Liver (tissue), 9 donors: ENCODE results near the gene PAMR1. TPM values are rescaled to one million over a fixed set of nuclear protein-coding genes. Genes with fewer than 3 reads are reported as not detected.
A peak's percentile ranks its signal among the peaks of the same experiment; 100 is the strongest.

Experiments
- DNase-seq: peaks from one replicate; pipeline ENCODE4 v3.0.0-alpha.2; 2017; ENCODE audit warnings: low spot score
- H3K27ac ChIP-seq, 2 donors: one replicate each; pipeline ENCODE4 v1.7.0; 2013; ENCODE audit warnings: inconsistent platforms in 2 of 2, low read length in 2 of 2, control low read depth in 1 of 2, low read depth in 1 of 2, mild to moderate bottlenecking in 1 of 2
- H3K27me3 ChIP-seq, 4 donors: one replicate each; pipeline versions ENCODE4 v1.6.1 to v1.7.0; 2013; ENCODE audit warnings: low read length in 3 of 4, inconsistent platforms in 1 of 4, mild to moderate bottlenecking in 1 of 4, moderate library complexity in 1 of 4; ENCODE audit not compliant: control insufficient read depth in 4 of 4, insufficient read depth in 4 of 4
- H3K36me3 ChIP-seq, 4 donors: one replicate each; pipeline versions ENCODE4 v1.6.1 to v1.7.0; 2013; ENCODE audit warnings: low read length in 3 of 4, mild to moderate bottlenecking in 3 of 4, low read depth in 1 of 4, moderate library complexity in 1 of 4; ENCODE audit not compliant: control insufficient read depth in 4 of 4, insufficient read depth in 3 of 4
- H3K4me1 ChIP-seq, 4 donors: one replicate each; pipeline versions ENCODE4 v1.6.1 to v1.7.0; 2013; ENCODE audit warnings: low read length in 3 of 4, mild to moderate bottlenecking in 3 of 4, moderate library complexity in 1 of 4; ENCODE audit not compliant: control insufficient read depth in 4 of 4, insufficient read depth in 4 of 4
- H3K4me3 ChIP-seq, 3 donors: one replicate each; pipeline versions ENCODE4 v1.6.1 to v1.7.0; 2013; ENCODE audit warnings: low read length in 3 of 3, control low read depth in 1 of 3, low read depth in 1 of 3, mild to moderate bottlenecking in 1 of 3
- H3K9ac ChIP-seq, 2 donors: one replicate each; pipeline ENCODE4 v1.7.0; 2013; ENCODE audit warnings: low read length in 2 of 2, mild to moderate bottlenecking in 2 of 2, moderate library complexity in 2 of 2, control low read depth in 1 of 2, low read depth in 1 of 2
- H3K9me3 ChIP-seq, 4 donors: one replicate each; pipeline versions ENCODE4 v1.6.1 to v1.7.0; 2013; ENCODE audit warnings: low read length in 3 of 4; ENCODE audit not compliant: control insufficient read depth in 4 of 4
- ATF3 ChIP-seq: IDR thresholded peaks from 2 replicates; pipeline ENCODE4 v1.6.1; 2016; ENCODE audit warnings: antibody characterized with exemption
- CTCF ChIP-seq: fragments of 150-350 bp; IDR thresholded peaks from 2 replicates; pipeline ENCODE4 v1.5.1; 2017; ENCODE audit warnings: improper control_type of control experiment, low read depth, low read length; ENCODE audit not compliant: missing input control
- FOXA1 ChIP-seq: IDR thresholded peaks from 2 replicates; pipeline ENCODE4 v1.6.1; 2016; ENCODE audit warnings: antibody characterized with exemption
- FOXA2 ChIP-seq: IDR thresholded peaks from 2 replicates; pipeline ENCODE4 v1.6.1; 2016; ENCODE audit warnings: antibody characterized with exemption
- GABPA ChIP-seq, 2 donors: IDR thresholded peaks in 1 of 2; conservative IDR thresholded peaks in 1 of 2; 2 replicates each; pipeline ENCODE4 v1.6.1; 2016; ENCODE audit warnings: antibody characterized with exemption in 2 of 2, mild to moderate bottlenecking in 1 of 2, moderate library complexity in 1 of 2
- HNF4A ChIP-seq, 2 donors: conservative IDR thresholded peaks; 2 replicates each; pipeline ENCODE4 v1.6.1; 2016; ENCODE audit warnings: antibody characterized with exemption in 2 of 2, mild to moderate bottlenecking in 2 of 2
- HNF4G ChIP-seq: IDR thresholded peaks from 2 replicates; pipeline ENCODE4 v1.6.1; 2016; ENCODE audit warnings: antibody characterized with exemption
- JUND ChIP-seq, 2 donors: IDR thresholded peaks; 2 replicates each; pipeline ENCODE4 v1.6.1; 2016; ENCODE audit warnings: antibody characterized with exemption in 2 of 2
- MAX ChIP-seq: IDR thresholded peaks from 2 replicates; pipeline ENCODE4 v1.6.1; 2016; ENCODE audit warnings: antibody characterized with exemption
- NR2F2 ChIP-seq: IDR thresholded peaks from 2 replicates; pipeline ENCODE4 v1.6.1; 2016; ENCODE audit warnings: antibody characterized with exemption
- RAD21 ChIP-seq, 2 donors: IDR thresholded peaks; 2 replicates each; pipeline ENCODE4 v1.6.1; 2016; ENCODE audit warnings: antibody characterized with exemption in 2 of 2, mild to moderate bottlenecking in 2 of 2
- REST ChIP-seq: IDR thresholded peaks from 2 replicates; pipeline ENCODE4 v1.6.1; 2016; ENCODE audit warnings: antibody characterized with exemption, mild to moderate bottlenecking
- RXRA ChIP-seq, 2 donors: IDR thresholded peaks; 2 replicates each; pipeline ENCODE4 v1.6.1; 2017 to 2018; ENCODE audit warnings: antibody characterized with exemption in 2 of 2, mild to moderate bottlenecking in 1 of 2
- SP1 ChIP-seq: IDR thresholded peaks from 2 replicates; pipeline ENCODE4 v1.6.1; 2018; ENCODE audit warnings: antibody characterized with exemption, mild to moderate bottlenecking
- TAF1 ChIP-seq: conservative IDR thresholded peaks from 2 replicates; pipeline ENCODE4 v1.6.1; 2016; ENCODE audit warnings: antibody characterized with exemption, mild to moderate bottlenecking
- YY1 ChIP-seq: IDR thresholded peaks from 2 replicates; pipeline ENCODE4 v1.6.1; 2016; ENCODE audit warnings: antibody characterized with exemption, mild to moderate bottlenecking
- ZBTB33 ChIP-seq: IDR thresholded peaks from 2 replicates; pipeline ENCODE4 v1.6.1; 2016; ENCODE audit warnings: antibody characterized with exemption
- WGBS: extraction: QIAGEN DNeasy Blood & Tissue Kit; methylation state at CpG from one replicate; pipeline ENCODE4 v1.1.7; 2013; 5-methylcytosine and 5-hydroxymethylcytosine counted together
- polyA plus RNA-seq, 2 donors: library from polyadenylated mRNA; stranded (reverse) in 1 of 2; unstranded in 1 of 2; fragments of 200-250 nt in 1 of 2; fragments of >200 nt in 1 of 2; fragmentation: Nextera tagmentation in 1 of 2; extraction: Ambion mirVana in 1 of 2; gene quantifications; one replicate each; pipeline versions ENCODE4 v1.2.1 to v1.2.3, GENCODE V29; 2013 to 2015
- total RNA-seq, 2 donors: library from RNA; depleted of rRNA; stranded (reverse); fragments of >200 nt; gene quantifications; one replicate each; pipeline ENCODE4 v1.2.3, GENCODE V29; 2014
- donor health status: healthy.
- donor health status: healthy.
- donor health status: healthy.
- donor health status: healthy.
- donor health status: healthy.

Gene PAMR1
- total and polyA plus RNA-seq, 4 donors = 2.0 to 5.0 (median 2.8) TPM

GRCh38 chr11:35389897-35390465 is 135.4 kb downstream of the PAMR1 start:
- Histone ChIP-seq H3K36me3 (peaks cover 0 to 2% (median 0%) of the 10 kb centered on the region in 4 donors), H3K9ac (peak overlapping the region in 1 of 2 donors; percentile 11), H3K27ac (no peak overlapping the region), H3K4me3 (no peak overlapping the region), H3K4me1 (peaks cover 0 to 14% (median 11%) of the 10 kb centered on the region in 4 donors), H3K9me3 (no peaks in the 10 kb centered on the region), H3K27me3 (no peaks in the 10 kb centered on the region)
- TF ChIP-seq GABPA (IDR thresholded peaks at IDR 0.05 in 1 of 2, conservative IDR thresholded peaks at IDR 0.05 in 1 of 2) (no peak), NR2F2 (no peak), SP1 (no peak), HNF4A (conservative IDR thresholded peaks at IDR 0.05) (peak in 1 of 2 donors; percentile 4), CTCF (no peak), ATF3 (no peak), FOXA1 (no peak), RAD21 (IDR thresholded peaks at IDR 0.05) (no peak)
- DNase-seq = no peak
- WGBS = 78% methylated on average over 6 of the region's 6 CpGs

- no peaks in the 10 kb centered on the region for H3K27me3 ChIP-seq
- 75% methylated on average over 1 of the region's 1 CpG for WGBS
- H3K36me3 ChIP-seq = peaks cover 0 to 2% (median 0%) of the 10 kb centered on the region in 4 donors
- H3K27ac ChIP-seq = no peak overlapping the region
- H3K9me3 ChIP-seq = no peaks in the 10 kb centered on the region
- no peak for TF ChIP-seq GABPA (IDR thresholded peaks at IDR 0.05 in 1 of 2, conservative IDR thresholded peaks at IDR 0.05 in 1 of 2)
- TF ChIP-seq MAX = no peak
- TF ChIP-seq YY1 = no peak
- TF ChIP-seq JUND (IDR thresholded peaks at IDR 0.05) = no peak
- TF ChIP-seq SP1 = no peak
- no peak overlapping the region for H3K4me3 ChIP-seq
- no peak overlapping the region for H3K9ac ChIP-seq
- peaks cover 0 to 14% (median 11%) of the 10 kb centered on the region in 4 donors for H3K4me1 ChIP-seq
- no peak for DNase-seq
Observed at GRCh38 chr11:35389112-35389511, 136.3 kb downstream of the PAMR1 start.

GRCh38 chr11:35388061-35388460 is 137.4 kb downstream of the PAMR1 start:
- TF ChIP-seq RAD21 (IDR thresholded peaks at IDR 0.05) (no peak), CTCF (no peak), SP1 (no peak), RXRA (IDR thresholded peaks at IDR 0.05) (no peak), JUND (IDR thresholded peaks at IDR 0.05) (no peak), FOXA2 (no peak), GABPA (IDR thresholded peaks at IDR 0.05 in 1 of 2, conservative IDR thresholded peaks at IDR 0.05 in 1 of 2) (no peak), YY1 (no peak), REST (no peak), HNF4A (conservative IDR thresholded peaks at IDR 0.05) (no peak), HNF4G (no peak), FOXA1 (no peak), ZBTB33 (no peak), TAF1 (no peak), NR2F2 (no peak)
- no peaks in the 10 kb centered on the region for H3K27me3 ChIP-seq
- no peak overlapping the region for H3K27ac ChIP-seq
- H3K36me3 ChIP-seq = peaks cover 0 to 2% (median 0%) of the 10 kb centered on the region in 4 donors
- no peak overlapping the region for H3K4me3 ChIP-seq
- H3K9me3 ChIP-seq = no peaks in the 10 kb centered on the region
- WGBS = 92% methylated on average over 5 of the region's 5 CpGs
- peaks cover 0 to 14% (median 11%) of the 10 kb centered on the region in 4 donors for H3K4me1 ChIP-seq
- H3K9ac ChIP-seq = no peak overlapping the region
- DNase-seq = no peak
